ENCODE data around the gene PPP6R1. TPM values are rescaled to one million over a fixed set of nuclear protein-coding genes. Genes with fewer than 3 reads are reported as not detected.

PPP6R1 gene
- total RNA-seq, 4 donors from 2014 or later, result 27.8 to 43.6 (median 35.5) TPM

GRCh38 chr19:55231391-55232285 lies 27.2 kb downstream of the PPP6R1 start:
- TF ChIP-seq CTCF (IDR thresholded peaks at IDR 0.05), result no peak
- ATAC-seq (ENCODE audit: low FRiP score), result no peak
- DNase-seq (ENCODE audit: low spot score), result no peak

GRCh38 chr19:55230780-55231179 lies 28.0 kb downstream of the PPP6R1 start:
- no peak for ATAC-seq (ENCODE audit: low FRiP score)
- no peak for TF ChIP-seq CTCF (IDR thresholded peaks at IDR 0.05)
- DNase-seq (ENCODE audit: low spot score), result no peak

GRCh38 chr19:55230329-55230728 lies 28.5 kb downstream of the PPP6R1 start:
- no peak for TF ChIP-seq CTCF (IDR thresholded peaks at IDR 0.05)
- ATAC-seq (ENCODE audit: low FRiP score) (no peak), DNase-seq (ENCODE audit: low spot score) (no peak)

- no peak for DNase-seq (ENCODE audit: low spot score)
- no peak for ATAC-seq (ENCODE audit: low FRiP score)
- no peak for TF ChIP-seq CTCF (IDR thresholded peaks at IDR 0.05)
Observed at GRCh38 chr19:55229789-55230182, 29.0 kb downstream of the PPP6R1 start.

- ATAC-seq (ENCODE audit: low FRiP score) (no peak), DNase-seq (ENCODE audit: low spot score) (no peak)
- no peak for TF ChIP-seq CTCF (IDR thresholded peaks at IDR 0.05)
Observed at GRCh38 chr19:55229145-55229788, 29.6 kb downstream of the PPP6R1 start.

- ATAC-seq (ENCODE audit: low FRiP score) (no peak), DNase-seq (ENCODE audit: low spot score) (no peak)
- TF ChIP-seq CTCF (IDR thresholded peaks at IDR 0.05), result no peak
Observed at GRCh38 chr19:55228403-55229031, 30.3 kb downstream of the PPP6R1 start, which contains the start of gene TMEM86B. Gene TMEM86B, minus strand, starts transcription at chr19:55228763. Its CDS starts 22 bp downstream, at chr19:55228741.
